Mesenchymal stem cell (in vitro differentiated cells and primary cell): ENCODE results near the gene MYH7B.

Source experiments
- DNase-seq: peaks from one replicate; pipeline ENCODE4 v3.0.0-alpha.2; 2013
- H2AFZ ChIP-seq: one replicate; pipeline ENCODE4 v1.6.1; 2013; ENCODE audit warnings: low read depth, mild to moderate bottlenecking, control low read depth, inconsistent platforms, low read length, moderate library complexity
- H2AK5ac ChIP-seq: 2 replicates; pipeline ENCODE4 v1.6.1; 2013; ENCODE audit warnings: low read length, moderate library complexity, mild to moderate bottlenecking, inconsistent platforms; ENCODE audit not compliant: severe bottlenecking
- H2BK120ac ChIP-seq: one replicate; pipeline ENCODE4 v1.6.1; 2013; ENCODE audit warnings: low read depth, mild to moderate bottlenecking, inconsistent platforms, low read length, moderate library complexity
- H2BK12ac ChIP-seq, 2 experiments: one replicate each; pipeline ENCODE4 v1.6.1; 2013; ENCODE audit warnings: inconsistent platforms in 2 of 2, low read length in 2 of 2, mild to moderate bottlenecking in 2 of 2, moderate library complexity in 2 of 2, control low read depth in 1 of 2
- H2BK15ac ChIP-seq: one replicate; pipeline ENCODE4 v1.6.1; 2013; ENCODE audit warnings: mild to moderate bottlenecking, low read depth, inconsistent platforms; ENCODE audit not compliant: poor library complexity, severe bottlenecking
- H2BK5ac ChIP-seq: 2 replicates; pipeline ENCODE4 v1.6.1; 2013; ENCODE audit warnings: low read depth, mild to moderate bottlenecking, low read length, control low read depth, inconsistent platforms; ENCODE audit not compliant: poor library complexity, severe bottlenecking
- H3K14ac ChIP-seq, 2 experiments: one replicate each; pipeline ENCODE4 v1.6.1; 2013; ENCODE audit warnings: inconsistent platforms in 2 of 2, low read length in 2 of 2, control low read depth in 1 of 2, mild to moderate bottlenecking in 1 of 2, moderate library complexity in 1 of 2
- H3K18ac ChIP-seq, 2 experiments: one replicate each; pipeline ENCODE4 v1.6.1; 2013; ENCODE audit warnings: inconsistent platforms in 2 of 2, low read length in 2 of 2, control low read depth in 1 of 2, low read depth in 1 of 2, mild to moderate bottlenecking in 1 of 2
- H3K23ac ChIP-seq, 2 experiments: one replicate each; pipeline ENCODE4 v1.6.1; 2013; ENCODE audit warnings: inconsistent platforms in 2 of 2, low read length in 2 of 2, mild to moderate bottlenecking in 2 of 2, moderate library complexity in 2 of 2, control low read depth in 1 of 2
- H3K27ac ChIP-seq: 2 replicates; pipeline ENCODE4 v1.5.1; 2013; ENCODE audit warnings: mild to moderate bottlenecking, moderate library complexity, low read length, control low read depth, inconsistent platforms; ENCODE audit not compliant: poor library complexity, severe bottlenecking
- H3K27me3 ChIP-seq, 2 experiments: 2 replicates each; pipeline versions ENCODE4 v1.6.1 to v1.7.0; 2013; ENCODE audit warnings: low read length in 2 of 2, mild to moderate bottlenecking in 2 of 2, moderate library complexity in 2 of 2, control low read depth in 1 of 2, inconsistent platforms in 1 of 2; ENCODE audit not compliant: control insufficient read depth in 1 of 2, insufficient read depth in 1 of 2
- H3K36me3 ChIP-seq, 2 experiments: 2 replicates each; pipeline versions ENCODE4 v1.6.1 to v1.7.0; 2013; ENCODE audit warnings: low read length in 2 of 2, control low read depth in 1 of 2, inconsistent platforms in 1 of 2, low read depth in 1 of 2, mild to moderate bottlenecking in 1 of 2; ENCODE audit not compliant: insufficient read depth in 2 of 2, control insufficient read depth in 1 of 2
- H3K4ac ChIP-seq, 2 experiments: one replicate each; pipeline ENCODE4 v1.6.1; 2013; ENCODE audit warnings: inconsistent platforms in 2 of 2, low read length in 2 of 2, mild to moderate bottlenecking in 2 of 2, moderate library complexity in 2 of 2, control low read depth in 1 of 2, low read depth in 1 of 2
- H3K4me1 ChIP-seq: 2 replicates; pipeline ENCODE4 v1.6.1; 2013; ENCODE audit warnings: low read depth, low read length, control low read depth; ENCODE audit not compliant: control insufficient read depth, insufficient read depth
- H3K4me2 ChIP-seq: 2 replicates; pipeline ENCODE4 v1.6.1; 2013; ENCODE audit warnings: low read length, mild to moderate bottlenecking, inconsistent platforms; ENCODE audit not compliant: poor library complexity, severe bottlenecking
- H3K4me3 ChIP-seq, 2 experiments: 2 replicates each; pipeline versions ENCODE4 v1.5.1 to v1.7.0; 2013; ENCODE audit warnings: low read length in 2 of 2, mild to moderate bottlenecking in 2 of 2, control low read depth in 1 of 2, low read depth in 1 of 2; ENCODE audit not compliant: insufficient read depth in 1 of 2
- H3K79me1 ChIP-seq: replicated peaks from 2 replicates; pipeline ENCODE4 v1.6.1; 2013; ENCODE audit warnings: mild to moderate bottlenecking, control low read depth, low read length, inconsistent platforms; ENCODE audit not compliant: poor library complexity, severe bottlenecking
- H3K9ac ChIP-seq: 2 replicates; pipeline ENCODE4 v1.7.0; 2013; ENCODE audit warnings: mild to moderate bottlenecking, low read length, moderate library complexity
- H3K9me3 ChIP-seq: 2 replicates; pipeline ENCODE4 v1.7.0; 2013; ENCODE audit warnings: mild to moderate bottlenecking, low read length; ENCODE audit not compliant: control insufficient read depth
- H4K8ac ChIP-seq: one replicate; pipeline ENCODE4 v1.6.1; 2013; ENCODE audit warnings: inconsistent platforms, mild to moderate bottlenecking, low read length, moderate library complexity
- H4K91ac ChIP-seq: one replicate; pipeline ENCODE4 v1.6.1; 2013; ENCODE audit warnings: mild to moderate bottlenecking, low read length, inconsistent platforms
- WGBS: methylation state at CpG from one replicate; pipeline ENCODE4 v1.1.7; 2013; ENCODE audit warnings: mixed read lengths; 5-methylcytosine and 5-hydroxymethylcytosine counted together

The MYH7B gene

DNA sequence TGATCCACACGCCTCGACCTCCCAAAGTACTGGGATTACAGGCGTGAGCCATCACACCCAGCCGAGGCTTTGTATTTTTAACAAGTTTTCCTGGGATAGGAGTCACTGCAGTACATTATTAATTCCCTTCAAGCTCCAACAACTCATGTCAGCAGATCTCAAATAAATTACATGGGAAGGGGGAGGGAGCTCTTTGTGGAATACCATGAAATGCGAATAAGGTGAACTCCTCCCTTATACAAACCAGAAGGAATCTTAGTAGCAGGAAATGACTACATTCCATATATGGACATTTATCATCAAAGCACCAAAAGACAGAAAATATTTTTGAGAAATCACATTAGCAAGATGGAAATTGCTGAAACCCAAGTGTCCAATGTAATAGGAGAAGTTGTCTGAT is 3.0 kb upstream of the MYH7B start:
- Histone ChIP-seq H2BK5ac (no peak overlapping the region), H3K14ac (no peak overlapping the region), H2BK15ac (no peak overlapping the region), H3K18ac (no peak overlapping the region), H4K8ac (no peak overlapping the region), H3K79me1 (peaks cover 4% of the 10 kb centered on the region), H2BK12ac (no peak overlapping the region), H3K4ac (no peak overlapping the region), H3K4me2 (no peak overlapping the region), H2BK120ac (no peak overlapping the region), H3K27me3 (no peaks in the 10 kb centered on the region), H2AK5ac (peak overlapping the region; percentile 98), H3K27ac (peak overlapping the region; percentile 75), H2AFZ (no peak overlapping the region), H3K9me3 (no peaks in the 10 kb centered on the region), H3K36me3 (peaks cover 0 to 34% of the 10 kb centered on the region in 2 experiments), H3K9ac (no peak overlapping the region), H3K4me3 (no peak overlapping the region), H3K4me1 (peaks cover 12% of the 10 kb centered on the region), H4K91ac (no peak overlapping the region), H3K23ac (no peak overlapping the region)
- 93% methylated on average over 2 of the region's 5 CpGs for WGBS
- DNase-seq, result no peak

GRCh38 chr20:34953960-34954359 is 1.7 kb upstream of the MYH7B start:
- Histone ChIP-seq H2BK120ac (no peak overlapping the region), H2BK15ac (no peak overlapping the region), H4K8ac (no peak overlapping the region), H3K79me1 (peaks cover 4% of the 10 kb centered on the region), H3K18ac (no peak overlapping the region), H3K4me2 (no peak overlapping the region), H3K27ac (no peak overlapping the region), H3K23ac (no peak overlapping the region), H3K4me1 (peaks cover 11% of the 10 kb centered on the region), H4K91ac (no peak overlapping the region), H2AK5ac (no peak overlapping the region), H3K9me3 (no peaks in the 10 kb centered on the region), H3K36me3 (peaks cover 0 to 32% of the 10 kb centered on the region in 2 experiments), H3K4ac (no peak overlapping the region), H3K9ac (no peak overlapping the region), H2BK5ac (no peak overlapping the region), H2AFZ (no peak overlapping the region), H2BK12ac (no peak overlapping the region), H3K4me3 (no peak overlapping the region), H3K27me3 (no peaks in the 10 kb centered on the region), H3K14ac (no peak overlapping the region)
- DNase-seq, result no peak
- WGBS, result 100% methylated on average over 3 of the region's 7 CpGs

DNA sequence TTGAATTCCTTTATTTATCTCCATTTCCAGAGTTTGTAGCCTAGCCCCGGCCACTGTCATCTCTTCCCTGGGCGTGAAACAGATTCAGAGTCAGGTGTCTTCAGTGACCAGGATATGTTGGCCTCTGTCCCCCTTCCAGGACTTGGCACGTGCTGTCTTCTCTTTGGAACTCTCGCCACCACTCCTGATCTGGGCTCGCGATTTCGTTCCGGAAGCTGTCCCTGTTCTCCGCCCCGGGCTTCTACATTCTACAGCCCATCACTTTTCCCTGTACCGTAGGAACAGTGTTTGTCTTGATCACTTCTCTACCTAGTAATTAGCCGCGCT is 801 bp upstream of the MYH7B start:
- no peak for DNase-seq
- H3K4me3 ChIP-seq, result peak overlapping the region; percentile 40 to 86
- H2BK5ac ChIP-seq, result no peak overlapping the region
- H2AFZ ChIP-seq, result peak overlapping the region; percentile 64
- H3K14ac ChIP-seq, result no peak overlapping the region
- WGBS, result 17% methylated on average over 13 of the region's 13 CpGs
- peak overlapping the region; percentile 1 to 71 for H3K4ac ChIP-seq
- H3K9me3 ChIP-seq, result no peaks in the 10 kb centered on the region
- H3K23ac ChIP-seq, result no peak overlapping the region
- H3K27ac ChIP-seq, result peak overlapping the region; percentile 99
- peak overlapping the region; percentile 75 to 91 for H3K18ac ChIP-seq
- peaks cover 7% of the 10 kb centered on the region for H3K4me1 ChIP-seq
- H3K36me3 ChIP-seq, result peaks cover 0 to 22% of the 10 kb centered on the region in 2 experiments
- H3K4me2 ChIP-seq, result peak overlapping the region; percentile 82
- H2BK120ac ChIP-seq, result no peak overlapping the region
- H2BK15ac ChIP-seq, result no peak overlapping the region
- no peaks in the 10 kb centered on the region for H3K27me3 ChIP-seq
- no peak overlapping the region for H2BK12ac ChIP-seq
- no peak overlapping the region for H4K91ac ChIP-seq
- H3K9ac ChIP-seq, result peak overlapping the region; percentile 97
- peak overlapping the region; percentile 20 for H4K8ac ChIP-seq
- peaks cover 4% of the 10 kb centered on the region for H3K79me1 ChIP-seq
- peak overlapping the region; percentile 93 for H2AK5ac ChIP-seq

GRCh38 chr20:34956041-34956458 is 382 bp downstream of the MYH7B start:
- peak overlapping the region; percentile 97 for H3K9ac ChIP-seq
- peak overlapping the region; percentile 55 for H3K27ac ChIP-seq
- peak overlapping the region in 1 of 2 experiments; percentile 45 for H2BK12ac ChIP-seq
- H2AFZ ChIP-seq, result peak overlapping the region; percentile 66
- peak overlapping the region; percentile 87 for H4K8ac ChIP-seq
- peak overlapping the region; percentile 84 for H4K91ac ChIP-seq
- peak overlapping the region in 1 of 2 experiments; percentile 11 for H3K14ac ChIP-seq
- peaks cover 0 to 11% of the 10 kb centered on the region in 2 experiments for H3K36me3 ChIP-seq
- no peak overlapping the region for H2BK15ac ChIP-seq
- peaks cover 4% of the 10 kb centered on the region for H3K79me1 ChIP-seq
- H3K4me3 ChIP-seq, result peak overlapping the region; percentile 60 to 86
- H2BK5ac ChIP-seq, result no peak overlapping the region
- H3K4me1 ChIP-seq, result peaks cover 9% of the 10 kb centered on the region
- no peak overlapping the region for H3K23ac ChIP-seq
- peak overlapping the region; percentile 34 to 75 for H3K18ac ChIP-seq
- DNase-seq, result no peak
- WGBS, result 31% methylated on average over 5 of the region's 6 CpGs
- no peaks in the 10 kb centered on the region for H3K27me3 ChIP-seq
- H2AK5ac ChIP-seq, result peak overlapping the region; percentile 27
- H3K9me3 ChIP-seq, result no peaks in the 10 kb centered on the region
- H2BK120ac ChIP-seq, result peak overlapping the region; percentile 52
- peak overlapping the region; percentile 50 for H3K4me2 ChIP-seq
- no peak overlapping the region for H3K4ac ChIP-seq
